Osteocyte (in vitro differentiated cells): Measurements from ENCODE around the gene NCEH1. TPM values are rescaled to one million over a fixed set of nuclear protein-coding genes. Genes with fewer than 3 reads are reported as not detected.

Experiments used
- DNase-seq: peaks from one replicate; pipeline ENCODE4 v3.0.0; 2021; ENCODE audit warnings: mixed read lengths; ENCODE audit not compliant: unreplicated experiment; ENCODE audit errors: extremely low spot score
- H3K27ac Mint-ChIP-seq: one replicate; pipeline ENCODE4 v1.8.0; 2021; ENCODE audit warnings: mild to moderate bottlenecking, mixed read lengths; ENCODE audit not compliant: unreplicated experiment
- H3K27me3 Mint-ChIP-seq: one replicate; pipeline ENCODE4 v1.8.0; 2021; ENCODE audit warnings: mixed read lengths; ENCODE audit not compliant: unreplicated experiment
- H3K36me3 Mint-ChIP-seq: one replicate; pipeline ENCODE4 v1.8.0; 2021; ENCODE audit warnings: mixed read lengths; ENCODE audit not compliant: unreplicated experiment
- H3K4me1 Mint-ChIP-seq: one replicate; pipeline ENCODE4 v1.8.0; 2021; ENCODE audit warnings: mixed read lengths; ENCODE audit not compliant: unreplicated experiment
- H3K4me3 Mint-ChIP-seq: one replicate; pipeline ENCODE4 v1.8.0; 2021; ENCODE audit warnings: mild to moderate bottlenecking, moderate library complexity, mixed read lengths; ENCODE audit not compliant: unreplicated experiment
- H3K9me3 Mint-ChIP-seq: one replicate; pipeline ENCODE4 v1.8.0; 2021; ENCODE audit warnings: mixed read lengths; ENCODE audit not compliant: unreplicated experiment
- total RNA-seq: library from RNA; stranded (reverse); gene quantifications from 2 replicates; pipeline ENCODE4 v1.2.1, GENCODE V29; 2021
- TF ChIP-seq, protein P1 (sequence below): fragments of 200-600 bp; sonication (generic); IDR thresholded peaks from 2 replicates; pipeline ENCODE4 v1.5.0; 2021; ENCODE audit warnings: antibody characterized with exemption, mild to moderate bottlenecking, moderate library complexity

Gene NCEH1
- total RNA-seq, 1 donor from 2014 or later: 6.7 TPM

DNA sequence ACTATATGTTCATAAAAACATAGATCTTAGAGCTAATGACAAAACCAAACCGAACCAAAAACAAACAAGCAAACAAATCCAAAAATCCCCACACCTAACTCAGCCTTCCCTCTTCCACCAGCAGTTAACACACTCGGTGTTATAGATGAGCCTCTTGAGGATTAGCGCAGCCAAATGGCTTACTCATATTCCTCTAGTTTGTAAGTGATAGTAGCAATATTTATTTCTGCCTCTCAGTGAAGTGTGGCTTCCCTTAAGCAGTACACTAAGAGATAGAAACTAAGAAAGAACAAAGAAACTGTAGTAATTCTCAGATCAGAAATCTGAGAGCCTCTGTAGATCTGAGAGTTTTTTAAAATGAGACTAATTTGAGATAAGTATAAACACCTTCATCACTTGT, 2.4 kb upstream of the NCEH1 start:
- TF ChIP-seq, protein P1, sequence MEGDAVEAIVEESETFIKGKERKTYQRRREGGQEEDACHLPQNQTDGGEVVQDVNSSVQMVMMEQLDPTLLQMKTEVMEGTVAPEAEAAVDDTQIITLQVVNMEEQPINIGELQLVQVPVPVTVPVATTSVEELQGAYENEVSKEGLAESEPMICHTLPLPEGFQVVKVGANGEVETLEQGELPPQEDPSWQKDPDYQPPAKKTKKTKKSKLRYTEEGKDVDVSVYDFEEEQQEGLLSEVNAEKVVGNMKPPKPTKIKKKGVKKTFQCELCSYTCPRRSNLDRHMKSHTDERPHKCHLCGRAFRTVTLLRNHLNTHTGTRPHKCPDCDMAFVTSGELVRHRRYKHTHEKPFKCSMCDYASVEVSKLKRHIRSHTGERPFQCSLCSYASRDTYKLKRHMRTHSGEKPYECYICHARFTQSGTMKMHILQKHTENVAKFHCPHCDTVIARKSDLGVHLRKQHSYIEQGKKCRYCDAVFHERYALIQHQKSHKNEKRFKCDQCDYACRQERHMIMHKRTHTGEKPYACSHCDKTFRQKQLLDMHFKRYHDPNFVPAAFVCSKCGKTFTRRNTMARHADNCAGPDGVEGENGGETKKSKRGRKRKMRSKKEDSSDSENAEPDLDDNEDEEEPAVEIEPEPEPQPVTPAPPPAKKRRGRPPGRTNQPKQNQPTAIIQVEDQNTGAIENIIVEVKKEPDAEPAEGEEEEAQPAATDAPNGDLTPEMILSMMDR: no peak
- no peaks in the 10 kb centered on the region for H3K9me3 Mint-ChIP-seq
- no peaks in the 10 kb centered on the region for H3K27me3 Mint-ChIP-seq
- H3K4me1 Mint-ChIP-seq: peaks cover 25% of the 10 kb centered on the region
- no peak overlapping the region for H3K27ac Mint-ChIP-seq
- H3K36me3 Mint-ChIP-seq: no peaks in the 10 kb centered on the region
- no peak for DNase-seq
- H3K4me3 Mint-ChIP-seq: no peak overlapping the region

DNA sequence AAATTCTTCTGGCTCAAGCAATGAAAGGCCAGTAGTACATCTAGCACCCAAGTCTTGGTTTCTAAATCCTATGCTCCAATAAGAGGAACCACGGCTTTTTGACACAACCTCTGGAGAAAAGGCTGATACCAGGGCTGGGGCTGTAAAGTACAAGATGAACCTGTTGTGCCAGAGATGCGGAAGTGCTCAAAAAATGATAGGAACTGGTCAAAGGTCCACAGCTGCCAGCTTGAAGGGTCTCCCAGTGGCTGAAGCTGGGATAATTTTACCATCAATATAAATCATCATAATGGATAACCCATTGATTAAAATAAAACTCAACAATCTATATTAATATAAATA, 558 bp upstream of the NCEH1 start:
- peak overlapping the region; percentile 90 for H3K4me3 Mint-ChIP-seq
- DNase-seq: no peak

GRCh38 chr3:172709774-172710663, 848 bp downstream of the NCEH1 start:
- H3K9me3 Mint-ChIP-seq: no peaks in the 10 kb centered on the region
- H3K27ac Mint-ChIP-seq: peak overlapping the region; percentile 94
- H3K36me3 Mint-ChIP-seq: no peaks in the 10 kb centered on the region
- peak overlapping the region; percentile 90 for H3K4me3 Mint-ChIP-seq
- no peaks in the 10 kb centered on the region for H3K27me3 Mint-ChIP-seq
- H3K4me1 Mint-ChIP-seq: peaks cover 38% of the 10 kb centered on the region
- no peak for DNase-seq
- TF ChIP-seq, protein P1: no peak

More for the DNA sequence above, 558 bp upstream of the NCEH1 start:
- Mint-ChIP-seq H3K4me1 (peaks cover 35% of the 10 kb centered on the region), H3K36me3 (no peaks in the 10 kb centered on the region), H3K9me3 (no peaks in the 10 kb centered on the region), H3K27me3 (no peaks in the 10 kb centered on the region), H3K27ac (peak overlapping the region; percentile 94)
- TF ChIP-seq, protein P1: no peak

DNA sequence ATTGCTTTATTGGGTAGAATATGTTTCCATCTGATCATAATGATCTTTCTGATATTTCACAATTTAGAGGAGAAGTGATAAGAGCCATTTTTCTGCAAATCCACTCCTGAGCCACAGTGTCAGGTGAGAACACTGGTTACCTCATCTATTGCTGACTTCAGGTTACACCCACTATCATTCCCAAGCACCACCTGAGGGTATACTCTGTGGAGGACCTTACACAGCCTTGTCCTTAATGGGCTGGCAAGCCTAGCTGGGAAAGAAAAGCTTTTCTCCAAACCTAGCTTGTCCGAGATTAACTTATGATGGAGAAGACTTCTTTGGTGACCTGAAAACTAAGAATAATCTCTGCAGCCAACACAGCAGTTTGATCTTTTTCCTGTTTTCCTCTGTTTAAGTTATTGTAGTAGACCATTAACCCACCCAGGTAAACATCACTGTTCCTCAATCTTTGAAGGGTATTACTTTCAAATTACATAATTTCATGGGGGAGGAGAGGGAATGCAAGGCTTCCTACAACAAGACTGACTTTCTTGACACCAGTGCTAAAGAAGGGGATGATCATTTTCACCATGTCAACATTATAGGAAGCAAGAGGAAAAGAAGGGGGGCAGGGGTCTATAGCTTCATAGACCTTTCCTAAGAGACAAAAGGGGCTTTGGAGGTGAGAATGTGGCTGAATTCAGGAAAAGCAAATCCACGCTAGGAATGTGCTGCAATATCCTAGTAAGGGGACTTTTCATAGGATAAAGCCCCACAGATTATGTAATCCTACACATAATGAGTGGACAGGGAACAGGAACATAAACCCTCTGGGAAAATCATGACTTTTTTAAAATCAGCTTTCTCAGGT, 1.7 kb downstream of the NCEH1 start:
- Mint-ChIP-seq H3K4me1 (peaks cover 38% of the 10 kb centered on the region), H3K36me3 (no peaks in the 10 kb centered on the region), H3K27me3 (no peaks in the 10 kb centered on the region), H3K27ac (peak overlapping the region; percentile 94), H3K4me3 (peak overlapping the region; percentile 90), H3K9me3 (no peaks in the 10 kb centered on the region)
- no peak for DNase-seq
- TF ChIP-seq, protein P1: no peak

- DNase-seq: no peak
- H3K4me3 Mint-ChIP-seq: no peak overlapping the region
These were observed 2.9 kb downstream of the NCEH1 start for GRCh38 chr3:172707967-172708366.

More at GRCh38 chr3:172707967-172708366, 2.9 kb downstream of the NCEH1 start:
- Mint-ChIP-seq H3K27ac (peak overlapping the region; percentile 63), H3K4me1 (peaks cover 41% of the 10 kb centered on the region), H3K9me3 (no peaks in the 10 kb centered on the region), H3K36me3 (no peaks in the 10 kb centered on the region), H3K27me3 (no peaks in the 10 kb centered on the region)
- TF ChIP-seq, protein P1: no peak
